H9 (cell line): Measurements from ENCODE around the gene CCDC116. TPM values are rescaled to one million over a fixed set of nuclear protein-coding genes. Genes with fewer than 3 reads are reported as not detected.
"Not testable (repeated sequence)": the region's sequence is repeated elsewhere in the genome, so short reads cannot be mapped to it uniquely, and the experiment has no call there.

ENCODE experiments used
- DNase-seq: peaks from one replicate; pipeline ENCODE4 v3.0.0-alpha.2; 2017
- H2AFZ ChIP-seq: one replicate; pipeline ENCODE4 v1.6.1; 2013; ENCODE audit warnings: mild to moderate bottlenecking, low read length, control low read depth, moderate library complexity
- H2AK5ac ChIP-seq: 2 replicates; pipeline ENCODE4 v1.6.1; 2013; ENCODE audit warnings: low read length, control low read depth, mixed read lengths; ENCODE audit not compliant: insufficient read length
- H2BK120ac ChIP-seq: one replicate; pipeline ENCODE4 v1.6.1; 2013; ENCODE audit warnings: low read depth, mild to moderate bottlenecking, low read length, control low read depth, inconsistent platforms; ENCODE audit not compliant: poor library complexity, severe bottlenecking
- H2BK12ac ChIP-seq: 2 replicates; pipeline ENCODE4 v1.6.1; 2013; ENCODE audit warnings: low read length, control low read depth, mixed read lengths, low read depth; ENCODE audit not compliant: insufficient read length
- H2BK15ac ChIP-seq: 2 replicates; pipeline ENCODE4 v1.6.1; 2013; ENCODE audit warnings: low read depth, low read length, control low read depth
- H2BK20ac ChIP-seq: one replicate; pipeline ENCODE4 v1.6.1; 2013; ENCODE audit warnings: low read depth, mild to moderate bottlenecking, low read length, control low read depth, inconsistent platforms; ENCODE audit not compliant: poor library complexity, severe bottlenecking
- H2BK5ac ChIP-seq: 2 replicates; pipeline ENCODE4 v1.6.1; 2013; ENCODE audit warnings: low read length, control low read depth, mixed read lengths; ENCODE audit not compliant: insufficient read length
- H3K14ac ChIP-seq: 2 replicates; pipeline ENCODE4 v1.6.1; 2013; ENCODE audit warnings: low read length, control low read depth; ENCODE audit not compliant: insufficient read depth
- H3K18ac ChIP-seq: 2 replicates; pipeline ENCODE4 v1.6.1; 2013; ENCODE audit warnings: low read depth, mild to moderate bottlenecking, mixed read lengths, low read length, control low read depth; ENCODE audit not compliant: insufficient read length
- H3K23ac ChIP-seq: 2 replicates; pipeline ENCODE4 v1.6.1; 2013; ENCODE audit warnings: low read length, control low read depth, mixed read lengths, low read depth; ENCODE audit not compliant: insufficient read length
- H3K23me2 ChIP-seq: 2 replicates; pipeline ENCODE4 v1.6.1; 2013; ENCODE audit warnings: low read depth, mild to moderate bottlenecking, mixed read lengths, low read length, control low read depth; ENCODE audit not compliant: insufficient read length, poor library complexity, severe bottlenecking
- H3K27ac ChIP-seq: 2 replicates; pipeline ENCODE4 v1.5.1; 2013; ENCODE audit warnings: low read length, control low read depth, mixed read lengths, low read depth; ENCODE audit not compliant: insufficient read length
- H3K27me3 ChIP-seq: 2 replicates; pipeline ENCODE4 v1.6.1; 2013; ENCODE audit warnings: low read length, control low read depth, inconsistent platforms; ENCODE audit not compliant: insufficient read depth
- H3K4ac ChIP-seq: 2 replicates; pipeline ENCODE4 v1.6.1; 2013; ENCODE audit warnings: low read depth, mild to moderate bottlenecking, control low read depth, inconsistent platforms, low read length, moderate library complexity
- H3K4me1 ChIP-seq: 2 replicates; pipeline ENCODE4 v1.6.1; 2013; ENCODE audit warnings: low read length, control low read depth, inconsistent platforms; ENCODE audit not compliant: insufficient read depth
- H3K4me2 ChIP-seq: 2 replicates; pipeline ENCODE4 v1.6.1; 2013; ENCODE audit warnings: low read length, control low read depth, mixed read lengths; ENCODE audit not compliant: insufficient read length, insufficient read depth
- H3K56ac ChIP-seq: 2 replicates; pipeline ENCODE4 v1.6.1; 2013; ENCODE audit warnings: low read depth, mild to moderate bottlenecking, mixed read lengths, low read length, control low read depth; ENCODE audit not compliant: insufficient read length
- H3K79me1 ChIP-seq: 2 replicates; pipeline ENCODE4 v1.6.1; 2013; ENCODE audit warnings: low read depth, mild to moderate bottlenecking, moderate library complexity, low read length, control low read depth, inconsistent platforms; ENCODE audit not compliant: insufficient read depth, poor library complexity, severe bottlenecking
- H3K79me2 ChIP-seq: 2 replicates; pipeline ENCODE4 v1.6.1; 2013; ENCODE audit warnings: low read length, control low read depth, inconsistent platforms; ENCODE audit not compliant: insufficient read depth
- H3K9ac ChIP-seq: 2 replicates; pipeline ENCODE4 v1.6.1; 2013; ENCODE audit warnings: low read length, control low read depth, mixed read lengths; ENCODE audit not compliant: insufficient read length; ENCODE audit errors: extremely low read depth
- H3K9me3 ChIP-seq: one replicate; pipeline ENCODE4 v1.6.1; 2013; ENCODE audit warnings: low read depth, low read length, inconsistent platforms; ENCODE audit not compliant: control insufficient read depth
- H3T11ph ChIP-seq: one replicate; pipeline ENCODE4 v1.6.1; 2013; ENCODE audit warnings: mild to moderate bottlenecking, low read length, control low read depth, inconsistent platforms
- H4K20me1 ChIP-seq: one replicate; pipeline ENCODE4 v1.6.1; 2013; ENCODE audit not compliant: control insufficient read depth, insufficient read length, insufficient read depth
- H4K5ac ChIP-seq: 2 replicates; pipeline ENCODE4 v1.6.1; 2013; ENCODE audit warnings: low read depth, mild to moderate bottlenecking, mixed read lengths, low read length, control low read depth; ENCODE audit not compliant: insufficient read length
- H4K8ac ChIP-seq: replicated peaks from 2 replicates; pipeline ENCODE4 v1.6.1; 2013; ENCODE audit warnings: low read length, control low read depth, mixed read lengths, low read depth; ENCODE audit not compliant: insufficient read length
- H4K91ac ChIP-seq: 2 replicates; pipeline ENCODE4 v1.6.1; 2013; ENCODE audit warnings: low read depth, mild to moderate bottlenecking, moderate library complexity, mixed read lengths, low read length, control low read depth; ENCODE audit not compliant: insufficient read length
- H3K27ac Mint-ChIP-seq, 3 experiments: 2 replicates in 2 of 3; 3 replicates in 1 of 3; pipeline ENCODE4 v1.8.0; 2020 to 2021; ENCODE audit warnings: mixed read lengths in 3 of 3, mild to moderate bottlenecking in 1 of 3, moderate library complexity in 1 of 3
- H3K27me3 Mint-ChIP-seq: 2 replicates; pipeline ENCODE4 v1.8.0; 2021; ENCODE audit warnings: low read depth, mild to moderate bottlenecking, moderate library complexity, mixed read lengths
- H3K36me3 Mint-ChIP-seq, 3 experiments: 2 replicates in 2 of 3; 3 replicates in 1 of 3; pipeline ENCODE4 v1.8.0; 2020 to 2021; ENCODE audit warnings: low read depth in 3 of 3, mixed read lengths in 3 of 3; ENCODE audit not compliant: insufficient read depth in 1 of 3
- H3K4me1 Mint-ChIP-seq, 2 experiments: 2 replicates each; pipeline ENCODE4 v1.8.0; 2020; ENCODE audit warnings: mixed read lengths in 2 of 2
- H3K4me3 Mint-ChIP-seq, 2 experiments: 2 replicates in 1 of 2; 3 replicates in 1 of 2; pipeline ENCODE4 v1.8.0; 2020 to 2021; ENCODE audit warnings: mild to moderate bottlenecking in 2 of 2, mixed read lengths in 2 of 2, moderate library complexity in 1 of 2
- H3K9me3 Mint-ChIP-seq, 2 experiments: 2 replicates in 1 of 2; 3 replicates in 1 of 2; pipeline ENCODE4 v1.8.0; 2020; ENCODE audit warnings: mild to moderate bottlenecking in 2 of 2, mixed read lengths in 2 of 2, moderate library complexity in 1 of 2
- WGBS: extraction: QIAGEN DNeasy Blood & Tissue Kit; methylation state at CpG from one replicate; pipeline ENCODE4 v1.1.7; 2013; ENCODE audit warnings: missing lambda C conversion rate, low lambda C conversion rate, mixed read lengths; ENCODE audit not compliant: insufficient read length; ENCODE audit errors: extremely low coverage; 5-methylcytosine and 5-hydroxymethylcytosine counted together
- total RNA-seq: library from RNA; stranded (reverse); gene quantifications from 2 replicates; pipeline ENCODE4 v1.2.1, GENCODE V29; 2021
- TF ChIP-seq, protein P1 (sequence below): fragments of 200-600 bp; sonication (generic); conservative IDR thresholded peaks from 3 replicates; pipeline ENCODE4 v1.8.0; 2021; ENCODE audit warnings: antibody characterized with exemption, mild to moderate bottlenecking

CCDC116 gene
- total RNA-seq, 1 experiment from 2014 or later, result 0.63 TPM

DNA sequence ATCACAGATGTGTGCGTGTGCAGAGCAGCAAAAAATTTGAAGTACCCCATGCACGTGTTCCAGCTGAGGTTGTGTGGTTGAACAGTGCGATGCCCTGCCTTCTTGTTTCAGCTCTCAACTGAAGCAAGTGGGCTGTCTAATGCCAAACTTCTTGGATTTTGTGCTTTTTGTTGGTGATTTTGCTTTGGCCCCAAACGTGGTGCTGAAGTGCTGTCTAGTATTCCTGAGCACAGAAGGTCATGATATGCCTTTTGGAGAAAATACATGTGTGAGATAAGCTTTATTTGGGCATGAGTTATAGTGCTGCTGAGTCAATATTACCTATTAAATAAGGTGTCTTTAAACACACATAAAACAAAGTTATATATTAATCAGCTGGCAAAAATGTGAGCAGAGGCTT lies 16.8 kb upstream of the CCDC116 start:
- no peak for DNase-seq
- no peak overlapping the region for H2BK20ac ChIP-seq
- no peaks in the 10 kb centered on the region for H3K27me3 ChIP-seq
- no peak overlapping the region for H3K4ac ChIP-seq
- no peak overlapping the region for H3K9ac ChIP-seq
- no peak overlapping the region for H3K23ac ChIP-seq
- peaks cover 4% of the 10 kb centered on the region; the same call in 1 of the 2 replicates for H3K79me2 ChIP-seq
- H3K79me1 ChIP-seq, result no peaks in the 10 kb centered on the region
- H3K14ac ChIP-seq, result no peak overlapping the region
- no peak overlapping the region for H2BK12ac ChIP-seq
- no peak overlapping the region for H2AK5ac ChIP-seq
- no peak overlapping the region for H3K4me2 ChIP-seq
- no peak overlapping the region for H4K5ac ChIP-seq
- no peaks in the 10 kb centered on the region for H3K23me2 ChIP-seq
- Mint-ChIP-seq H3K4me3 (no peak overlapping the region), H3K27ac (no peak overlapping the region), H3K27me3 (peaks cover 1% of the 10 kb centered on the region; the same call in 1 of the 2 replicates), H3K4me1 (no peaks in the 10 kb centered on the region; a peak in 1 of 4 replicates), H3K36me3 (peaks cover 30 to 49% (median 41%) of the 10 kb centered on the region in 3 experiments; a peak in 6 of 7 replicates), H3K9me3 (no peaks in the 10 kb centered on the region)
- H3K4me1 ChIP-seq, result no peaks in the 10 kb centered on the region; the same call in 1 of the 2 replicates
- no peak overlapping the region for H3T11ph ChIP-seq
- H2BK5ac ChIP-seq, result no peak overlapping the region
- no peak overlapping the region for H2AFZ ChIP-seq
- no CpG with 5 or more reads among the region's 4 CpGs for WGBS
- H4K8ac ChIP-seq, result no peak overlapping the region
- no peak overlapping the region for H3K56ac ChIP-seq
- H4K91ac ChIP-seq, result no peak overlapping the region
- no peak overlapping the region for H2BK15ac ChIP-seq
- TF ChIP-seq, protein P1, sequence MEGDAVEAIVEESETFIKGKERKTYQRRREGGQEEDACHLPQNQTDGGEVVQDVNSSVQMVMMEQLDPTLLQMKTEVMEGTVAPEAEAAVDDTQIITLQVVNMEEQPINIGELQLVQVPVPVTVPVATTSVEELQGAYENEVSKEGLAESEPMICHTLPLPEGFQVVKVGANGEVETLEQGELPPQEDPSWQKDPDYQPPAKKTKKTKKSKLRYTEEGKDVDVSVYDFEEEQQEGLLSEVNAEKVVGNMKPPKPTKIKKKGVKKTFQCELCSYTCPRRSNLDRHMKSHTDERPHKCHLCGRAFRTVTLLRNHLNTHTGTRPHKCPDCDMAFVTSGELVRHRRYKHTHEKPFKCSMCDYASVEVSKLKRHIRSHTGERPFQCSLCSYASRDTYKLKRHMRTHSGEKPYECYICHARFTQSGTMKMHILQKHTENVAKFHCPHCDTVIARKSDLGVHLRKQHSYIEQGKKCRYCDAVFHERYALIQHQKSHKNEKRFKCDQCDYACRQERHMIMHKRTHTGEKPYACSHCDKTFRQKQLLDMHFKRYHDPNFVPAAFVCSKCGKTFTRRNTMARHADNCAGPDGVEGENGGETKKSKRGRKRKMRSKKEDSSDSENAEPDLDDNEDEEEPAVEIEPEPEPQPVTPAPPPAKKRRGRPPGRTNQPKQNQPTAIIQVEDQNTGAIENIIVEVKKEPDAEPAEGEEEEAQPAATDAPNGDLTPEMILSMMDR, result no peak
- no peak overlapping the region for H3K27ac ChIP-seq
- no peak overlapping the region for H3K18ac ChIP-seq
- no peak overlapping the region for H2BK120ac ChIP-seq
- H4K20me1 ChIP-seq, result no peaks in the 10 kb centered on the region
- no peaks in the 10 kb centered on the region for H3K9me3 ChIP-seq

DNA sequence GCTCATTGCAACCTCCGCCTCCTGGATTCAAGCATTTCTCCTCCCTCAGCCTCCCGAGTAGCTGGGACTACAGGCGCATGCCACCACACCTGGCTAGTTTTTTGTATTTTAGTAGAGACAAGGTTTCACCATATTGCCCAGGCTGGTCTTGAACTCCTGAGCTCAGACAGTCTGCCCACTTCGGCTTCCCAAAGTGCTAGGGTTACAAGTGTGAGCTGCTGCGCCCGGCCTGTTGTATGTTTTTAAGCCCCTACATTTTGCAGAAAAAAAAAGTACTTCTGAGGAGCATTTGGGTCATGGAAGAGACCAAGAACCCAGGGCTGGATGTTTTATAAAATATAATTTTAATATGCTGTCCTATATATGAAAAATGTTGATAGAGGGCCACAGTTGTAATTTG lies 15.2 kb upstream of the CCDC116 start:
- H3K79me2 ChIP-seq, result not testable (repeated sequence)

More for the DNA sequence above, 15.2 kb upstream of the CCDC116 start:
- H3K79me1 ChIP-seq, H4K20me1 ChIP-seq, H3K27me3 ChIP-seq, H4K8ac ChIP-seq, H2BK5ac ChIP-seq, H3K4me2 ChIP-seq, H4K91ac ChIP-seq, H3T11ph ChIP-seq, H3K9ac ChIP-seq, H3K56ac ChIP-seq, H2AFZ ChIP-seq, H3K23me2 ChIP-seq, H3K4ac ChIP-seq, H3K14ac ChIP-seq, H2BK120ac ChIP-seq, DNase-seq, H3K9me3 ChIP-seq, H3K27me3 Mint-ChIP-seq, H3K4me3 Mint-ChIP-seq, H2AK5ac ChIP-seq, H3K4me1 ChIP-seq, H4K5ac ChIP-seq, H3K18ac ChIP-seq, H3K23ac ChIP-seq, H2BK20ac ChIP-seq, H3K9me3 Mint-ChIP-seq, H2BK12ac ChIP-seq, H3K27ac ChIP-seq, H3K27ac Mint-ChIP-seq, H2BK15ac ChIP-seq, H3K4me1 Mint-ChIP-seq: not testable (repeated sequence)
- H3K36me3 Mint-ChIP-seq, result peaks cover 18 to 43% (median 35%) of the 10 kb centered on the region in 3 experiments; a peak in 6 of 7 replicates
- WGBS, result no CpG with 5 or more reads among the region's 6 CpGs
